ENCODE results near the gene FGF13. TPM values are rescaled to one million over a fixed set of nuclear protein-coding genes. Genes with fewer than 3 reads are reported as not detected.

Gene FGF13
- 3.2 and 3.4 TPM in 2 replicates for polyA plus RNA-seq (2013)

- Histone ChIP-seq H2BK120ac (ENCODE audit: insufficient read depth, low read length, poor library complexity) (no peak within 1 kb of the TSS), H3K4me2 (ENCODE audit: low read length) (peak within 1 kb of the TSS; percentile 92), H3K23ac (ENCODE audit: low read length) (no peak within 1 kb of the TSS), H3K27ac (ENCODE audit: low read depth, low read length) (no peak within 1 kb of the TSS), H3K27me3 (ENCODE audit: insufficient read depth, low read length) (no peaks in the 10 kb centered on the region), H2BK5ac (ENCODE audit: low read depth, low read length, poor library complexity) (no peak within 1 kb of the TSS), H4K91ac (ENCODE audit: low read depth, low read length) (no peak within 1 kb of the TSS), H3K4ac (ENCODE audit: low read depth, low read length) (no peak within 1 kb of the TSS), H4K12ac (ENCODE audit: low read depth, low read length) (no peak within 1 kb of the TSS), H2AFZ (ENCODE audit: insufficient read depth, low read length, poor library complexity) (peak within 1 kb of the TSS; percentile 52), H3K9ac (ENCODE audit: low read length) (peak within 1 kb of the TSS; percentile 40), H3K36me3 (ENCODE audit: control insufficient read depth in 1 of 2, insufficient read depth in 2 of 2, low read length in 2 of 2) (no peaks in the 10 kb centered on the region), H3K14ac (ENCODE audit: low read length) (no peak within 1 kb of the TSS), H2BK12ac (ENCODE audit: low read length) (no peak within 1 kb of the TSS), H3K4me1 (ENCODE audit: control insufficient read depth in 1 of 2, insufficient read depth in 2 of 2, low read length in 2 of 2) (peaks cover 0 to 4% of the 10 kb centered on the region in 2 experiments), H4K8ac (ENCODE audit: low read depth, low read length) (no peak within 1 kb of the TSS), H3K79me1 (ENCODE audit: low read length) (no peaks in the 10 kb centered on the region), H3K79me2 (ENCODE audit: control insufficient read depth, insufficient read depth, low read length, poor library complexity) (no peaks in the 10 kb centered on the region), H3K18ac (ENCODE audit: low read length) (no peak within 1 kb of the TSS), H2AK5ac (ENCODE audit: low read length) (no peak within 1 kb of the TSS), H3K9me3 (ENCODE audit: insufficient read depth, low read depth, low read length) (no peaks in the 10 kb centered on the region), H3K4me3 (ENCODE audit: low read depth, low read length) (peak within 1 kb of the TSS; percentile 71)
- no CpG with 5 or more reads among the region's 65 CpGs for WGBS (ENCODE audit: extremely low coverage, insufficient coverage, insufficient read length)
- DNase-seq: no peak
These were observed at the start of gene FGF13 for GRCh38 chrX:138711399-138712347. Gene FGF13 (minus strand): TSS chrX:138711717. CDS start chrX:138711003, 714 bp downstream.

DNA sequence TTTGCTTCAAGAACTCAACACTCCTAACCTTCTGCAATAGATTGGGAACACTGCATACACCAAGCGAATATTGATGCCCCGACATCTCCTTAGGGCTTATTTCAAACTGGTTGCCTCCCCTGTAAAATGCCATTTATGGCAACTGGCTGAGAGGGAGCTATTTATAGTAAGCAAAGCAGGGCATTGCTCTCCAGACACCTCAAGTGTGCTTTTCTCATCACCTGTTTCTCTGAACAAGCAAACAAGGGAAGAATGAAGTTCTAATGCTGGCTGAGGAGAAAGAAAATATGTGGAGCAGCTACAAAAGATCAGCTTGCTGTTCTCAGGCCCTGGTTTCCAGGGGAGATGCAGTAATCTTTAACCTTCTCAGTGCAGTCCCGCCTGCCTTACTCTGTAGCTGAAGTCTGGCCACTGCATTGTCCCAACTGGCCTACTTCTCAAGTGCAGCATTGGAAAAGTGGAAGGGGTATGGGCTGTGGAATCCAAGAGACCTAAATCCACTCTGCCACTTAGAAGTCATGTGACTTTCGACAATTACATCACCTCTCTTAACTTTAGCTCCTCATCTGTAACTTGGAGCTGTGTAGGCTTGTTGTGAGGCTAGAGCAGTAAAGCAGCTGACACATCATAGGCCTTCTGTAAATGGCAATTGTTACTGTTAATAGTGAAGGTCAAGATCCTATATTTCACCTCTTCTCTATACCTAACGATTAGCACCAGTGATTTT is 47.9 kb upstream of the FGF13 start:
- no peak for DNase-seq
- Histone ChIP-seq H3K36me3 (ENCODE audit: control insufficient read depth in 1 of 2, insufficient read depth in 2 of 2, low read length in 2 of 2) (no peaks in the 10 kb centered on the region), H2BK12ac (ENCODE audit: low read length) (no peak overlapping the region), H3K4ac (ENCODE audit: low read depth, low read length) (no peak overlapping the region), H3K18ac (ENCODE audit: low read length) (no peak overlapping the region), H3K79me1 (ENCODE audit: low read length) (no peaks in the 10 kb centered on the region), H3K23ac (ENCODE audit: low read length) (no peak overlapping the region), H4K12ac (ENCODE audit: low read depth, low read length) (no peak overlapping the region), H2AK5ac (ENCODE audit: low read length) (no peak overlapping the region), H3K9me3 (ENCODE audit: insufficient read depth, low read depth, low read length) (no peaks in the 10 kb centered on the region), H3K27ac (ENCODE audit: low read depth, low read length) (no peak overlapping the region), H3K4me2 (ENCODE audit: low read length) (no peak overlapping the region), H4K8ac (ENCODE audit: low read depth, low read length) (no peak overlapping the region), H2BK120ac (ENCODE audit: insufficient read depth, low read length, poor library complexity) (no peak overlapping the region), H3K27me3 (ENCODE audit: insufficient read depth, low read length) (no peaks in the 10 kb centered on the region), H2BK5ac (ENCODE audit: low read depth, low read length, poor library complexity) (no peak overlapping the region), H3K4me1 (ENCODE audit: control insufficient read depth in 1 of 2, insufficient read depth in 2 of 2, low read length in 2 of 2) (no peaks in the 10 kb centered on the region), H3K4me3 (ENCODE audit: low read depth, low read length) (no peak overlapping the region), H3K14ac (ENCODE audit: low read length) (no peak overlapping the region), H3K79me2 (ENCODE audit: control insufficient read depth, insufficient read depth, low read length, poor library complexity) (no peaks in the 10 kb centered on the region), H2AFZ (ENCODE audit: insufficient read depth, low read length, poor library complexity) (no peak overlapping the region), H4K91ac (ENCODE audit: low read depth, low read length) (no peak overlapping the region), H3K9ac (ENCODE audit: low read length) (no peak overlapping the region)
- no CpG with 5 or more reads among the region's 5 CpGs for WGBS (ENCODE audit: extremely low coverage, insufficient coverage, insufficient read length)

- Histone ChIP-seq H3K36me3 (ENCODE audit: control insufficient read depth in 1 of 2, insufficient read depth in 2 of 2, low read length in 2 of 2) (no peaks in the 10 kb centered on the region), H3K4me3 (ENCODE audit: low read depth, low read length) (no peak overlapping the region), H3K4ac (ENCODE audit: low read depth, low read length) (no peak overlapping the region), H4K91ac (ENCODE audit: low read depth, low read length) (no peak overlapping the region), H3K27me3 (ENCODE audit: insufficient read depth, low read length) (no peaks in the 10 kb centered on the region), H2BK120ac (ENCODE audit: insufficient read depth, low read length, poor library complexity) (no peak overlapping the region), H2AK5ac (ENCODE audit: low read length) (no peak overlapping the region), H2BK5ac (ENCODE audit: low read depth, low read length, poor library complexity) (no peak overlapping the region), H4K8ac (ENCODE audit: low read depth, low read length) (no peak overlapping the region), H3K79me2 (ENCODE audit: control insufficient read depth, insufficient read depth, low read length, poor library complexity) (no peaks in the 10 kb centered on the region), H3K23ac (ENCODE audit: low read length) (no peak overlapping the region), H3K79me1 (ENCODE audit: low read length) (no peaks in the 10 kb centered on the region), H3K4me1 (ENCODE audit: control insufficient read depth in 1 of 2, insufficient read depth in 2 of 2, low read length in 2 of 2) (no peaks in the 10 kb centered on the region), H3K9me3 (ENCODE audit: insufficient read depth, low read depth, low read length) (no peaks in the 10 kb centered on the region), H3K14ac (ENCODE audit: low read length) (no peak overlapping the region), H2AFZ (ENCODE audit: insufficient read depth, low read length, poor library complexity) (no peak overlapping the region), H4K12ac (ENCODE audit: low read depth, low read length) (no peak overlapping the region), H3K4me2 (ENCODE audit: low read length) (no peak overlapping the region), H3K27ac (ENCODE audit: low read depth, low read length) (no peak overlapping the region), H3K9ac (ENCODE audit: low read length) (no peak overlapping the region), H3K18ac (ENCODE audit: low read length) (no peak overlapping the region), H2BK12ac (ENCODE audit: low read length) (no peak overlapping the region)
- WGBS (ENCODE audit: extremely low coverage, insufficient coverage, insufficient read length): no CpG with 5 or more reads among the region's 2 CpGs
- peak in 1 of 2 donors; percentile 32 for DNase-seq
These were observed 44.7 kb upstream of the FGF13 start for GRCh38 chrX:138756234-138756633.

- Histone ChIP-seq H2AK5ac (ENCODE audit: low read length) (no peak overlapping the region), H2AFZ (ENCODE audit: insufficient read depth, low read length, poor library complexity) (no peak overlapping the region), H3K4me3 (ENCODE audit: low read depth, low read length) (no peak overlapping the region), H3K4me2 (ENCODE audit: low read length) (no peak overlapping the region), H3K27me3 (ENCODE audit: insufficient read depth, low read length) (no peaks in the 10 kb centered on the region), H3K4me1 (ENCODE audit: control insufficient read depth in 1 of 2, insufficient read depth in 2 of 2, low read length in 2 of 2) (no peaks in the 10 kb centered on the region), H3K27ac (ENCODE audit: low read depth, low read length) (no peak overlapping the region), H3K18ac (ENCODE audit: low read length) (no peak overlapping the region), H3K79me1 (ENCODE audit: low read length) (no peaks in the 10 kb centered on the region), H3K23ac (ENCODE audit: low read length) (no peak overlapping the region), H2BK5ac (ENCODE audit: low read depth, low read length, poor library complexity) (no peak overlapping the region), H3K14ac (ENCODE audit: low read length) (no peak overlapping the region), H2BK12ac (ENCODE audit: low read length) (no peak overlapping the region), H4K91ac (ENCODE audit: low read depth, low read length) (no peak overlapping the region), H3K79me2 (ENCODE audit: control insufficient read depth, insufficient read depth, low read length, poor library complexity) (no peaks in the 10 kb centered on the region), H3K4ac (ENCODE audit: low read depth, low read length) (no peak overlapping the region), H2BK120ac (ENCODE audit: insufficient read depth, low read length, poor library complexity) (no peak overlapping the region), H3K9me3 (ENCODE audit: insufficient read depth, low read depth, low read length) (no peaks in the 10 kb centered on the region), H3K9ac (ENCODE audit: low read length) (no peak overlapping the region), H4K8ac (ENCODE audit: low read depth, low read length) (no peak overlapping the region), H4K12ac (ENCODE audit: low read depth, low read length) (no peak overlapping the region), H3K36me3 (ENCODE audit: control insufficient read depth in 1 of 2, insufficient read depth in 2 of 2, low read length in 2 of 2) (no peaks in the 10 kb centered on the region)
- no CpG with 5 or more reads among the region's 2 CpGs for WGBS (ENCODE audit: extremely low coverage, insufficient coverage, insufficient read length)
- no peak for DNase-seq
These were observed 43.3 kb upstream of the FGF13 start for GRCh38 chrX:138754861-138755260.
